Lung (tissue), 12 donors: ENCODE results near the gene MEF2C. TPM values are rescaled to one million over a fixed set of nuclear protein-coding genes. Genes with fewer than 3 reads are reported as not detected.

Source experiments
- ATAC-seq: fragments of 200-7000 bp; cut with Tn5 transposase; one replicate; pipeline ENCODE4 v1.9.1; 2020; ENCODE audit warnings: moderate number of reproducible peaks; ENCODE audit not compliant: insufficient read depth, low FRiP score
- DNase-seq, 3 donors: peaks; one replicate each; pipeline ENCODE4 v3.0.0-alpha.2; 2013 to 2017
- H3K27ac ChIP-seq, 2 donors: one replicate each; pipeline ENCODE4 v1.5.1; 2013; ENCODE audit warnings: mild to moderate bottlenecking in 2 of 2, moderate library complexity in 2 of 2, control low read depth in 1 of 2, inconsistent platforms in 1 of 2, low read depth in 1 of 2, low read length in 1 of 2
- H3K27me3 ChIP-seq, 3 donors: one replicate each; pipeline ENCODE4 v1.5.1; 2013; ENCODE audit warnings: low read length in 2 of 3; ENCODE audit not compliant: control insufficient read depth in 3 of 3, insufficient read depth in 3 of 3
- H3K36me3 ChIP-seq, 4 donors: one replicate each; pipeline ENCODE4 v1.5.1; 2013; ENCODE audit warnings: low read length in 4 of 4, mild to moderate bottlenecking in 1 of 4, moderate library complexity in 1 of 4; ENCODE audit not compliant: control insufficient read depth in 4 of 4, insufficient read depth in 4 of 4
- H3K4me1 ChIP-seq, 5 donors: one replicate each; pipeline ENCODE4 v1.5.1; 2013; ENCODE audit warnings: low read length in 5 of 5, mild to moderate bottlenecking in 2 of 5, moderate library complexity in 1 of 5; ENCODE audit not compliant: control insufficient read depth in 5 of 5, insufficient read depth in 5 of 5
- H3K4me3 ChIP-seq: one replicate; pipeline ENCODE4 v1.5.1; 2013; ENCODE audit warnings: mild to moderate bottlenecking, control low read depth, moderate library complexity
- H3K9ac ChIP-seq, 2 donors: one replicate each; pipeline ENCODE4 v1.5.1; 2013; ENCODE audit warnings: low read length in 2 of 2, control low read depth in 1 of 2; ENCODE audit not compliant: insufficient read depth in 1 of 2
- H3K9me3 ChIP-seq, 4 donors: one replicate each; pipeline ENCODE4 v1.5.1; 2013; ENCODE audit warnings: low read length in 3 of 4, mild to moderate bottlenecking in 1 of 4, moderate library complexity in 1 of 4; ENCODE audit not compliant: control insufficient read depth in 4 of 4, insufficient read depth in 3 of 4
- WGBS, 2 donors: extraction: QIAGEN DNeasy Blood & Tissue Kit; methylation state at CpG; one replicate each; pipeline ENCODE4 v1.1.7; 2013; 5-methylcytosine and 5-hydroxymethylcytosine counted together
- polyA plus RNA-seq, 2 donors: library from polyadenylated mRNA; stranded (reverse); fragments of 200-250 nt; gene quantifications; one replicate each; pipeline ENCODE4 v1.2.1, GENCODE V29; 2013
- total RNA-seq, 2 donors: library from RNA; depleted of rRNA in 1 of 2; stranded (reverse); fragments of >200 nt in 1 of 2; gene quantifications; one replicate each; pipeline ENCODE4 v1.2.1, GENCODE V29; 2014 to 2021
- TF ChIP-seq, protein P1 (sequence below): IDR thresholded peaks from 2 replicates; pipeline ENCODE4 v1.5.1; 2012; ENCODE audit warnings: mild to moderate bottlenecking; ENCODE audit errors: control extremely low read depth, extremely low read depth
- donor health status: control.
- donor health status: control.
- donor health status: Bipolar disorder and iron deficiency.
- donor health status: healthy.
- donor health status: DM: yes; HTN: yes; CAD: no.

The MEF2C gene
- total and polyA plus RNA-seq, 4 donors = 9.1 to 138 (median 28.8) TPM

DNA sequence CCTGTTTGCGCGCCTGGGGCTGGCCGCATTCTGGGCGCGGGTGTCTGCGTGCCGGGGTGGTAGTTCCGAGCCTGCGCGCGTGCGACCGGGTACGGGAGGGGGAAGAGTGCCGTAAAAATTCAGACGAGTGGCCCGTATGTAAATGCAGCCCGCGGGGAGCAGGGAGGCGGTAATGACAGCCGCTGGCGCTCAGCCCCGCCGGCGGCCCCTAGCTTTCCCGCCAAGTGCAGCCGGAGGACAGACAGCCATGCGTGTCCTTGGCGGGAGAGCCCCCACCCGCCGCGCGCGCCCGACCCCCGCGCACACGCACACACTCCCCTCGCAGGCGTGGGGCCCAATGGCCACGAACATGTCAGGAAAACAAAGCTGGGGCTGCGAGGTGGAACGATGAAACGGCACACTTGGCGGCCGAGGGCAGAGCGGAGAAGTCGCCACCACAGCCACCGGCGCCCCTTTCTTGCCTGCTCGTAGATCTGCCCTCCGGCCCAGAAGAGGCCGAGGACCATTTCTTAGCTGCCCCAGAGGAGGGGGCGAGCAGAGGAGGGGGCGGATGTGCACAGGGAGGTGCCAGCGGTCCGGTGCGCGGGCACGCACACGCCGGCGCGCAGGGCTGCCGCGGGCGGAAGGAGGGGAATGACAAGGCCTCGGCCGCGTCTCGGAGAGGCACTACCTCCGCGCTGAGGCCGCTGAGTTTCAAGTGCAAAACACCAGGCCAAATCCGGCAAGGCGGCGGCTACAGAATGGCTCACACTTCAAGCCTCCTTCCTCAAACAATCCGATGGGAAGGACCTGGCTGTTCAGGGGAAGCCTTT is 208.4 kb downstream of the MEF2C start:
- DNase-seq = peak in 2 of 3 donors; percentile 46 to 53

GRCh38 chr5:88673253-88674105 is 209.5 kb downstream of the MEF2C start:
- Histone ChIP-seq H3K4me1 (peaks cover 0 to 24% (median 11%) of the 10 kb centered on the region in 5 donors), H3K9ac (no peak overlapping the region), H3K36me3 (no peaks in the 10 kb centered on the region), H3K9me3 (peaks cover 0 to 23% (median 0%) of the 10 kb centered on the region in 4 donors), H3K27me3 (peaks cover 26 to 96% (median 89%) of the 10 kb centered on the region in 3 donors), H3K27ac (no peak overlapping the region), H3K4me3 (no peak overlapping the region)
- 6 to 8% methylated on average over 15 of the region's 15 CpGs for WGBS, 2 donors
- peak in 1 of 3 donors; percentile 38 for DNase-seq
- ATAC-seq = no peak
- TF ChIP-seq, protein P1, sequence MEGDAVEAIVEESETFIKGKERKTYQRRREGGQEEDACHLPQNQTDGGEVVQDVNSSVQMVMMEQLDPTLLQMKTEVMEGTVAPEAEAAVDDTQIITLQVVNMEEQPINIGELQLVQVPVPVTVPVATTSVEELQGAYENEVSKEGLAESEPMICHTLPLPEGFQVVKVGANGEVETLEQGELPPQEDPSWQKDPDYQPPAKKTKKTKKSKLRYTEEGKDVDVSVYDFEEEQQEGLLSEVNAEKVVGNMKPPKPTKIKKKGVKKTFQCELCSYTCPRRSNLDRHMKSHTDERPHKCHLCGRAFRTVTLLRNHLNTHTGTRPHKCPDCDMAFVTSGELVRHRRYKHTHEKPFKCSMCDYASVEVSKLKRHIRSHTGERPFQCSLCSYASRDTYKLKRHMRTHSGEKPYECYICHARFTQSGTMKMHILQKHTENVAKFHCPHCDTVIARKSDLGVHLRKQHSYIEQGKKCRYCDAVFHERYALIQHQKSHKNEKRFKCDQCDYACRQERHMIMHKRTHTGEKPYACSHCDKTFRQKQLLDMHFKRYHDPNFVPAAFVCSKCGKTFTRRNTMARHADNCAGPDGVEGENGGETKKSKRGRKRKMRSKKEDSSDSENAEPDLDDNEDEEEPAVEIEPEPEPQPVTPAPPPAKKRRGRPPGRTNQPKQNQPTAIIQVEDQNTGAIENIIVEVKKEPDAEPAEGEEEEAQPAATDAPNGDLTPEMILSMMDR = no peak

More for the DNA sequence above, 208.4 kb downstream of the MEF2C start:
- Histone ChIP-seq H3K4me3 (peak overlapping the region; percentile 26), H3K4me1 (peaks cover 0 to 24% (median 11%) of the 10 kb centered on the region in 5 donors), H3K9ac (no peak overlapping the region), H3K36me3 (no peaks in the 10 kb centered on the region), H3K27me3 (peaks cover 27 to 96% (median 92%) of the 10 kb centered on the region in 3 donors), H3K27ac (no peak overlapping the region), H3K9me3 (peaks cover 0 to 23% (median 0%) of the 10 kb centered on the region in 4 donors)
- TF ChIP-seq, protein P1 = no peak
- ATAC-seq = peak; percentile 45
- WGBS, 2 donors = 2% methylated on average over 72 to 78 of the region's 78 CpGs

GRCh38 chr5:88672644-88673252 is 210.2 kb downstream of the MEF2C start:
- Histone ChIP-seq H3K36me3 (no peaks in the 10 kb centered on the region), H3K9ac (no peak overlapping the region), H3K27ac (no peak overlapping the region), H3K4me3 (no peak overlapping the region), H3K27me3 (peaks cover 24 to 97% (median 91%) of the 10 kb centered on the region in 3 donors), H3K4me1 (peaks cover 0 to 22% (median 11%) of the 10 kb centered on the region in 5 donors), H3K9me3 (peaks cover 0 to 19% (median 0%) of the 10 kb centered on the region in 4 donors)
- ATAC-seq (no peak), DNase-seq (peak in 1 of 3 donors; percentile 31)
- 8 to 12% methylated on average over 39 of the region's 39 CpGs for WGBS, 2 donors
- TF ChIP-seq, protein P1 = no peak
